NCI-H1436 (cell line): ENCODE results near the gene CHKA.

Experiments
- DNase-seq: peaks from one replicate; lab custom pipeline; 2025; lab: John Stamatoyannopoulos, UW

CHKA gene

GRCh38 chr11:68031144-68031464 lies 90.1 kb downstream of the CHKA start:
- no peak for DNase-seq

GRCh38 chr11:68030318-68031143 lies 90.7 kb downstream of the CHKA start, which contains the start of gene NDUFS8:
Gene NDUFS8 (plus strand): TSS chr11:68030681. CDS start chr11:68032152, 1,471 bp downstream.
- peak; percentile 98 for DNase-seq

- no peak for DNase-seq
Measured at GRCh38 chr11:68028802-68029545, 92.2 kb downstream of the CHKA start.

GRCh38 chr11:68027667-68028066 lies 93.5 kb downstream of the CHKA start:
- no peak for DNase-seq

GRCh38 chr11:68026391-68027105 lies 94.6 kb downstream of the CHKA start:
- DNase-seq = no peak

- no peak for DNase-seq
Measured at GRCh38 chr11:68025047-68025446, 96.1 kb downstream of the CHKA start.

GRCh38 chr11:68024508-68024907 lies 96.7 kb downstream of the CHKA start:
- no peak for DNase-seq

GRCh38 chr11:68022531-68022930 lies 98.7 kb downstream of the CHKA start:
- no peak for DNase-seq

GRCh38 chr11:68021167-68021787 lies 99.9 kb downstream of the CHKA start:
- DNase-seq = no peak

GRCh38 chr11:68020575-68020974 lies 100.6 kb downstream of the CHKA start:
- DNase-seq = no peak

GRCh38 chr11:68019486-68019885 lies 101.7 kb downstream of the CHKA start:
- no peak for DNase-seq

- DNase-seq = no peak
Measured at GRCh38 chr11:68018730-68019190, 102.4 kb downstream of the CHKA start.

GRCh38 chr11:68017980-68018729 lies 103.0 kb downstream of the CHKA start:
- no peak for DNase-seq

- DNase-seq = no peak
Measured at GRCh38 chr11:68016904-68017817, 104.0 kb downstream of the CHKA start.

- no peak for DNase-seq
Measured at GRCh38 chr11:68016161-68016903, 104.9 kb downstream of the CHKA start.

- no peak for DNase-seq
Measured at GRCh38 chr11:68015467-68015866, 105.7 kb downstream of the CHKA start.

- no peak for DNase-seq
Measured at GRCh38 chr11:68014947-68015447, 106.2 kb downstream of the CHKA start.

GRCh38 chr11:68014157-68014946 lies 106.8 kb downstream of the CHKA start:
- DNase-seq = no peak
